ENCODE measurements around the gene MTRF1L.
"Not testable (repeated sequence)": the region's sequence is repeated elsewhere in the genome, so short reads cannot be mapped to it uniquely, and the experiment has no call there.

Gene MTRF1L

GRCh38 chr6:153001767-153002612 lies 519 bp downstream of the MTRF1L start:
- no peak for DNase-seq

- DNase-seq = not testable (repeated sequence)
Observed at GRCh38 chr6:153000790-153001189, 1.7 kb downstream of the MTRF1L start.

- DNase-seq = no peak
Observed at GRCh38 chr6:153000243-153000642, 2.3 kb downstream of the MTRF1L start.

- not testable (repeated sequence) for DNase-seq
Observed at GRCh38 chr6:152999538-152999937, 3.0 kb downstream of the MTRF1L start.

GRCh38 chr6:152993847-152994246 lies 8.7 kb downstream of the MTRF1L start:
- DNase-seq = no peak

- DNase-seq = no peak
Observed at GRCh38 chr6:152993431-152993830, 9.1 kb downstream of the MTRF1L start.

- DNase-seq = no peak
Observed at GRCh38 chr6:152986978-152987377, 15.5 kb downstream of the MTRF1L start.

GRCh38 chr6:152985300-152985699 lies 17.2 kb downstream of the MTRF1L start:
- not testable (repeated sequence) for DNase-seq

- no peak for DNase-seq
Observed at GRCh38 chr6:152984513-152984872, 18.0 kb downstream of the MTRF1L start.

- peak; percentile 87 for DNase-seq
Observed at GRCh38 chr6:152983637-152984512, 18.6 kb downstream of the MTRF1L start.

GRCh38 chr6:152982904-152983636 lies 19.4 kb downstream of the MTRF1L start, which contains the start of gene FBXO5:
TSS of gene FBXO5 (minus strand) at chr6:152983041. CDS start at chr6:152982959, 82 bp downstream.
- DNase-seq = peak; percentile 94

GRCh38 chr6:152981989-152982903 lies 20.3 kb downstream of the MTRF1L start:
- no peak for DNase-seq

GRCh38 chr6:152981219-152981618 lies 21.3 kb downstream of the MTRF1L start:
- DNase-seq = no peak

GRCh38 chr6:152980656-152981055 lies 21.9 kb downstream of the MTRF1L start:
- DNase-seq = no peak

GRCh38 chr6:152979116-152979515 lies 23.4 kb downstream of the MTRF1L start:
- DNase-seq = no peak

- no peak for DNase-seq
Observed at GRCh38 chr6:152978058-152978457, 24.5 kb downstream of the MTRF1L start.

- DNase-seq = no peak
Observed at GRCh38 chr6:152977556-152977955, 25.0 kb downstream of the MTRF1L start.

- DNase-seq = no peak
Observed at GRCh38 chr6:152976749-152977148, 25.8 kb downstream of the MTRF1L start.

- DNase-seq = no peak
Observed at GRCh38 chr6:152975204-152975915, 27.1 kb downstream of the MTRF1L start.

- no peak for DNase-seq
Observed at GRCh38 chr6:152973916-152974315, 28.6 kb downstream of the MTRF1L start.

All from activated T-cell treated with anti-CD3 and anti-CD28 coated beads for 4 hours (primary cell).